HG02884 (cell line): ENCODE results near the gene GREB1L.
A peak's percentile ranks its signal among the peaks of the same experiment; 100 is the strongest.
"Not testable (repeated sequence)": the region's sequence is repeated elsewhere in the genome, so short reads cannot be mapped to it uniquely, and the experiment has no call there.

Experiments
- ATAC-seq: cut with Tn5 transposase; IDR thresholded peaks from one replicate; pipeline ENCODE4 v1.9.1; 2021; ENCODE audit warnings: mild to moderate bottlenecking, moderate library complexity; ENCODE audit not compliant: unreplicated experiment

The GREB1L gene

GRCh38 chr18:21242141-21242779 is at the start of gene GREB1L:
TSS of gene GREB1L (plus strand) at chr18:21242232. CDS start at chr18:21383519, 141,287 bp downstream.
- no peak for ATAC-seq

GRCh38 chr18:21192308-21192624 is 49.8 kb upstream of the GREB1L start:
- ATAC-seq, result no peak

- ATAC-seq, result peak; percentile 50
Measured at GRCh38 chr18:21194871-21195771, 46.9 kb upstream of the GREB1L start.

GRCh38 chr18:21196426-21196825 is 45.6 kb upstream of the GREB1L start:
- no peak for ATAC-seq

GRCh38 chr18:21203126-21203525 is 38.9 kb upstream of the GREB1L start:
- ATAC-seq, result no peak

GRCh38 chr18:21203542-21204241 is 38.3 kb upstream of the GREB1L start:
- no peak for ATAC-seq

GRCh38 chr18:21205695-21206094 is 36.3 kb upstream of the GREB1L start:
- ATAC-seq, result no peak

- ATAC-seq, result no peak
Measured at GRCh38 chr18:21210278-21210677, 31.8 kb upstream of the GREB1L start.

- no peak for ATAC-seq
Measured at GRCh38 chr18:21210784-21211183, 31.2 kb upstream of the GREB1L start.

- ATAC-seq, result not testable (repeated sequence)
Measured at GRCh38 chr18:21214409-21214808, 27.6 kb upstream of the GREB1L start.

GRCh38 chr18:21215490-21215889 is 26.5 kb upstream of the GREB1L start:
- no peak for ATAC-seq

- ATAC-seq, result no peak
Measured at GRCh38 chr18:21218862-21219261, 23.2 kb upstream of the GREB1L start.

- no peak for ATAC-seq
Measured at GRCh38 chr18:21230436-21230835, 11.6 kb upstream of the GREB1L start.

- ATAC-seq, result no peak
Measured at GRCh38 chr18:21241301-21242048, 557 bp upstream of the GREB1L start.

GRCh38 chr18:21242780-21243401 is 859 bp downstream of the GREB1L start:
- ATAC-seq, result no peak

GRCh38 chr18:21254576-21254975 is 12.5 kb downstream of the GREB1L start:
- no peak for ATAC-seq

GRCh38 chr18:21255211-21255610 is 13.2 kb downstream of the GREB1L start:
- ATAC-seq, result no peak

- ATAC-seq, result no peak
Measured at GRCh38 chr18:21257386-21257785, 15.4 kb downstream of the GREB1L start.

- ATAC-seq, result no peak
Measured at GRCh38 chr18:21260621-21261020, 18.6 kb downstream of the GREB1L start.

- ATAC-seq, result no peak
Measured at GRCh38 chr18:21261352-21261751, 19.3 kb downstream of the GREB1L start.

- no peak for ATAC-seq
Measured at GRCh38 chr18:21262244-21262643, 20.2 kb downstream of the GREB1L start.
